Right ventricle myocardium superior (tissue), 1 donor: ENCODE results near the gene SAP30BP. TPM values are rescaled to one million over a fixed set of nuclear protein-coding genes. Genes with fewer than 3 reads are reported as not detected.
A peak's percentile ranks its signal among the peaks of the same experiment; 100 is the strongest.

Experiments
- ATAC-seq: fragments of 200-7000 bp; cut with Tn5 transposase; one replicate; pipeline ENCODE4 v1.9.1; 2020; ENCODE audit warnings: mild to moderate bottlenecking; ENCODE audit not compliant: poor library complexity
- DNase-seq: peaks from one replicate; pipeline ENCODE4 v3.0.0-alpha.2; 2020
- intact Hi-C: fragments of 100-400 bp; cut with DNase I; formaldehyde crosslinking; loops from one replicate; pipeline ENCODE4 v1.11.2; 2022
- long read RNA-seq: library from polyadenylated mRNA; unstranded; transcript quantifications from one replicate; pipeline ENCODE4 v2.0.0, GENCODE V29; 2021
- total RNA-seq: library from RNA; stranded (reverse); fragmentation: NEBNext Ultra II Directional; extraction: Animal tissue kit (Norgen Biotek cat#: 25700); gene quantifications from one replicate; pipeline ENCODE4 v1.2.1, GENCODE V29; 2021
- donor health status: DM: no; HTN: yes; CAD: no; lungs with severe emphysema.

The SAP30BP gene
- total RNA-seq = 40.0 TPM
- long read RNA-seq, transcript SAP30BP-225 (11 exons, 2,722 nt) = major isoform, 49 of 60 reads
- long read RNA-seq, partial matches to known transcripts = 4 of 60 reads
- long read RNA-seq, other reads (novel, unspliced or antisense) = 4 of 60 reads

DNA sequence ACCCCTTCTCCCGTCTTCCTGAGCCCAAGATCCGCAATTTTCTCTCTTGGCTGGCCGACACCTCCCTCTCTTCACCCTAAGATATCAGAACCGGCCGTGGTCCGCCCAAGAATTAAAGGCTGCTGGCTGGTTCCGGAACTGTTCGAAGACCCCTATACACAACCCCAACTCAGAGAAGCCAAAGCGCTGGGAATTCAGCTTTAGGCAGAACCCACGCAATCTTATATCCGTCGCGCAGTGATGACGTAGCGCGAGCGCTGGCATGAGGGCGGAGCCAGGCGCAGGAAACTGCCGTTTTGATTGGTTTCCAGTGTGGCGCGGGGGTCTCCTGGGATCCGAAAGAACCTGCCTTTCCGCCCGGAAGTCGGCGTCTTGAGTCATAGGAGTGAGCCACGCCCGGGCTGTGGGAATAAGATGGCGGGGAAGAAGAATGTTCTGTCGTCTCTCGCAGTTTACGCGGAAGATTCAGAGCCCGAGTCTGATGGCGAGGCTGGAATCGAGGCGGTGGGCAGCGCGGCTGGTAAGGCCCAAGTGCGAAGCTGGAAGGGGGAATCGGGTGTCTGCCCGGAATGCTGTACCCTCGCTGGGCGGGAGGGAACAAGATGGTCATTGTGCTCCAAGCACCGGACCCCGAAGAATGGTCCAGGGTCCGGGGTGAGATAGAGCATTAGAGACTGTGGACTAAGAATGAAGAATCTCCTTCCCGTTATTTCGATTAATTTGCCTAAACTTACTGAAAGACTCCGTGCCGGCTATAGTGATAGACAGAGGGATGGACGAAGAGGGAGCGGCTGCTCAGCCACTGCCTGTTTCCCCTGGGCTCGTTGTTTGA lies at the start of gene SAP30BP, which contains the start of gene RECQL5:
Gene SAP30BP, plus strand, starts transcription at position 380 of the 832 bp plus-strand sequence. Its CDS starts 35 bp downstream, at position 415.
Gene RECQL5, minus strand, starts transcription at position 196 of the 832 bp plus-strand sequence. CDS start 597 bp downstream, outside the sequence.
- DNase-seq (peak; percentile 98), ATAC-seq (peak; percentile 100)
- intact Hi-C loops = no loop called here

- DNase-seq (no peak), ATAC-seq (no peak)
- intact Hi-C loops = no loop called here
Observed at GRCh38 chr17:75617675-75618074, 49.5 kb upstream of the SAP30BP start.

GRCh38 chr17:75619506-75620431 lies 47.4 kb upstream of the SAP30BP start:
- intact Hi-C loops = no loop called here
- DNase-seq (no peak), ATAC-seq (no peak)

DNA sequence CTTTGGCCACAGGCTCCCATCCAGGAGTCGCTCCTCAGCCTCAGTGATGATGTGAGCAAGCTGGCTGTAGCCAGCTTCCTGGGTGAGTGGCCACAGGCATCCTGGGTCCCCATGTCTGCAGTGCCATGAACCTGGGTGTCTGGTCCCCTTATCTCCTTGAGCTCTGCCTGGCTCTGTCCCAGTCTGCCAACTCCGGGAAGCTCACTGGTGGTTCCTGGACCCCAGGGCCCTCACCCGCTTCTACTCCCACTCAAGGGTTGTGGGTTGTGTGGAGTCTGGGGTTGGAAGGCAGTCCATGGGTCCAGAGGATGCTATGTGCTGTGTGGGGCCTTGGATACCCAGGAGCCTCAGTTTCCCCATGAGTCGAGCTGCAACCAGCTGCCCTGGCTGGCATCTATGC lies 45.6 kb upstream of the SAP30BP start:
- ATAC-seq (no peak), DNase-seq (no peak)
- intact Hi-C loops = no loop called here

GRCh38 chr17:75622076-75622475 lies 45.1 kb upstream of the SAP30BP start:
- intact Hi-C loops = no loop called here
- no peak for DNase-seq
- ATAC-seq = no peak

DNA sequence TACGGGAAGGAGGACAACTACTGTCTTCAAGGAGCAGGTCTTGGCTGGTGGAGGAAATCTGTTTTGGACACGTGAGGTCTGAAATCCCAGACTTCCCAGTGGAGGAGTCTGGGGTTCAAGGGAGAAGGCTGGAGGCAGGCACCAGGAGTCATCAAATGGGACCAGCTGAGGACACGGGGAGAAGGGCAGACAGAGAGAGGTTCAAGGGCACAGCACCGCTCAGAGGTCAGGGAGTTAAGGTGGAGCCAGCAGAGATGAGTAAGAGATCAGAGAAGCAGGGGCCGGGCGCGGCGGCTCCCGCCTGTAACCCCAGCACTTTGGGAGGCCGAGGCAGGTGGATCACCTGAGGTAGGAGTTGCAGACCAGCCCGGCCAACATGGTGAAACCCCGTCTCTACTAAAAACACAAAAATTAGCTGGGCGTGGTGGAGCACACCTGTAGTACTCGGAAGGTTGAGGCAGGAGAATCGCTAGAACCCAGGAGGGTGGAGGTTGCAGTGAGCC lies 44.3 kb upstream of the SAP30BP start:
- DNase-seq = no peak
- intact Hi-C loops = no loop called here
- ATAC-seq = no peak

GRCh38 chr17:75623386-75623785 lies 43.8 kb upstream of the SAP30BP start:
- ATAC-seq (no peak), DNase-seq (no peak)
- intact Hi-C loops = no loop called here

DNA sequence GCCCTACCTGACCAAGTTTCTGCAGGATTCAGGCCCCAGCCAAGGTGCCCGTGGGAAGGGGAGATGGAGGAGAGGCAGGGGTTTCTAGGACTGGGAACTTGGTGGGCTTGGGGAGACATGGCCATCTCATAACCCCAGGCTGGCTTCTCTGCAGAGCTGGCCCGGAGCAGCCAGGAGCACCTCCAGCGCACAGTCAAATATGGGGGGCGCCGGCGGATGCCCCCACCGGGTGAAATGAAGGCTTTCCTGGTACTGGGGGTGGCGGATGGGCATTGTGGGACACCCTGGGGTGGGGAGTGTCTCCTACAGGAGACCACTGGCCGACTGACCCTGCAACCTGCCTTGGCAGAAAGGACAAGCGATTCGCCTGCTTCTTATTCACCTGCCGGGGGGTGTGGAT lies 43.1 kb upstream of the SAP30BP start:
- intact Hi-C loops = no loop called here
- DNase-seq (no peak), ATAC-seq (no peak)

DNA sequence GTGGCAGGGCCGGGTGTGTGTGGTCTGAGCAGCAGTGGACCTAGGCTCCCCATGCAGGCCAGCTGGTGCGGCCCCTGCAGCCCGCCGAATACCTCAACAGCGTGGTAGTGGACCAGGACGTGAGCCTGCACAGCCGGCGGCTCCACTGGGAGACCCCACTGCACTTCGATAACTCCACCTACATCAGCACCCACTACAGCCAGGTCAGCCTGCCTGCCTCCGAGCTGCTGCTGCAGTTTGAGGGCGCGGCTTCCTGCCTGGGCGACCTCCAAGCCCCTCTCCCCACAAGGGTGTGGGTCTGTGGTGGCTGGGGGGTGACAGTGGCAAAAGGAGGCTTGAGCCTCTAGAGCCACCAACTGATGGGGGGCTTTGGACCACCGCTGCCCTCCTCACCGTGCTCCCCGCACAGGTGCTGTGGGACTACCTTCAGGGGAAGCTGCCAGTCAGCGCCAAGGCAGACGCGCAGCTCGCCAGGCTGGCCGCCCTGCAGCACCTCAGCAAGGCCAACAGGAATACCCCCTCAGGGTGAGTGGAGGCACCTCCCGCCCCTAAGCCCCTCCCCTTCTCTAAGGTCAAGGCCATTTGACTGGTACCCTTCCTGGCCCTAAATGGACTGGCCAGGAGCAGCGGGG lies 42.3 kb upstream of the SAP30BP start:
- intact Hi-C loops = no loop called here
- DNase-seq (no peak), ATAC-seq (no peak)

DNA sequence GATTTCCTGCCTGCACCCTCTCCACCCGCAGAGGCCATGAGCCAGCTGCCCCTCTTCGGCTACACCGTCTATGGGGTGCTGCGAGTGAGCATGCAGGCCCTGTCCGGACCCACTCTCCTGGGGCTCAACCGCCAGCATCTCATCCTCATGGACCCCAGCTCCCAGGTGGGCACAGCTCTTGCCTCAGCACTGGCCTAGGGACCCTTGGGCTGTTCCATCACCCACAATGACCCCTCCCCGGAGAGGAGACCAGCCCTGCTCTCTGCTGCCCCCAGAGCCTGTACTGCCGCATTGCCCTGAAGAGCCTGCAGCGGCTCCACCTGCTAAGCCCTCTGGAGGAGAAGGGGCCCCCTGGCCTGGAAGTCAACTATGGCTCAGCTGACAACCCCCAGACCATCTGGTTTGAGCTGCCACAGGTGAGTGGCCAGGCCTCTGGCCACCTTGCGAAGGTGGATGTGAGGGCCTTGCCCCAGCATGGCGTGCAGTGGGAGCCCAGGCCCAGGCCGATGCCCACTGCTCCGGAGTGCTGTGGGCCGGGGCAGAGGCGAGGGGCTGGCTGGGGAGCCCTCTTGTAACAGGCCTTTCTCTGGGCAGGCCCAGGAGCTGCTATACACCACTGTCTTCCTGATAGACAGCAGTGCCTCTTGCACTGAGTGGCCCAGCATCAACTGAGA lies 41.2 kb upstream of the SAP30BP start:
- intact Hi-C loops = no loop called here
- DNase-seq (no peak), ATAC-seq (peak; percentile 38)

GRCh38 chr17:75626496-75627038 lies 40.6 kb upstream of the SAP30BP start:
- intact Hi-C loops = no loop called here
- no peak for DNase-seq

DNA sequence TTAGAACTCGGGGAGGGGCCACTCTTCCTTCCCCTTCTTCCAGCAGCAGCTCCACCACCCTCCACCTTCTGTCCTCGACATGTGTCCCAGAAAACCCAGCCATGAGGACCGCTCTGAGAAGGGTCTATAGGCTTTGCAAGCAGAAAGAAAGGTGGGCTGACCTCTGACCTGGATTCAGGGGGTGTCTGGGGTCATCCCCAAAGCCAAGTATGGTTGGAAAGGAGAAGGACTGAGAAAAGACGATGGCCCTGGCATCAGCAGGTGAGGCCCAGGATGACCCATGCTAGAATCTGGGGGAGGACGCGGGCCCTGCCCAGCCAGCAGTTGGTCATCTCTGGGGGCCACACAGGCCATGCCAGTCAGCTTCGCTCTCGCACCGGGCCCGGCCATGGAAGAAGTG lies 40.0 kb upstream of the SAP30BP start:
- ATAC-seq (no peak), DNase-seq (no peak)
- intact Hi-C loops = no loop called here

More at GRCh38 chr17:75626496-75627038, 40.6 kb upstream of the SAP30BP start:
- no peak for ATAC-seq

GRCh38 chr17:75628425-75628824 lies 38.7 kb upstream of the SAP30BP start:
- ATAC-seq = no peak
- no peak for DNase-seq
- intact Hi-C loops = no loop called here

GRCh38 chr17:75629157-75629556 lies 38.0 kb upstream of the SAP30BP start:
- intact Hi-C loops = no loop called here
- DNase-seq (no peak), ATAC-seq (no peak)

- no peak for ATAC-seq
- intact Hi-C loops = loop anchor here (5.0 kb wide), 1 partner anchor 122 kb away; no protein-coding TSS in a partner anchor
- no peak for DNase-seq
Observed at GRCh38 chr17:75630071-75630917, 36.8 kb upstream of the SAP30BP start.

DNA sequence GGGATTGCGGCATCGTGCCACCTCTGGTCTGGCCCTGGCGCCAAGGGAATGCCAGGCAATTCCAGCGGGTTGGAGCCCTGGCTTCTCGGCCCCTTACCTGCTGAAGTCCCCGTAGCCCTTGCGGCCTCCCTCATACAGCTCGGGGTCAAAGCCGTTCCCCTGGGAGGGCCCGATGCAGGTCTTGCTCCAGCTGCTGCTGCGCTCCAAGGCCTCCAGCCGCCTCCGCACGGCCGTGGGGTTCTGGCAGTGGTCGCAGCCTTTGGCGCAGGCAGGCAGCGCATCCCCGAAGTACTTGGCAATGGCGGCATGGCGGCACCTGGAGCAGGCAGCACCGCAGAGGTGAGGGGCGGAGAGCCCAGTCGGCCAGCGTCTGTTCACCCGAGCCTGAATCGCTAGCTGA lies 35.8 kb upstream of the SAP30BP start:
- intact Hi-C loops = loop anchor here (5.0 kb wide), 1 partner anchor 121 kb away; no protein-coding TSS in a partner anchor
- ATAC-seq (no peak), DNase-seq (no peak)

- no peak for DNase-seq
- intact Hi-C loops = loop anchor here (5.0 kb wide), 1 partner anchor 120 kb away; no protein-coding TSS in a partner anchor
- no peak for ATAC-seq
Observed at GRCh38 chr17:75632428-75632827, 34.7 kb upstream of the SAP30BP start.
